Ishikawa (cell line): ENCODE results near the gene GTF2IRD1.

ENCODE experiments used
- CEBPB ChIP-seq: IDR thresholded peaks from 2 replicates; pipeline ENCODE4 v1.6.1; 2012
- EP300 ChIP-seq: IDR thresholded peaks from 2 replicates; pipeline ENCODE4 v1.6.1; 2012; ENCODE audit warnings: borderline replicate concordance
- FOXM1 ChIP-seq: IDR thresholded peaks from 2 replicates; pipeline ENCODE4 v1.6.1; 2012; ENCODE audit warnings: low read depth, borderline replicate concordance
- RAD21 ChIP-seq: IDR thresholded peaks from 2 replicates; pipeline ENCODE4 v1.6.1; 2012; ENCODE audit warnings: low read depth
- TAF1 ChIP-seq: IDR thresholded peaks from 2 replicates; pipeline ENCODE4 v1.6.1; 2012; ENCODE audit warnings: low read depth, mild to moderate bottlenecking
- TEAD4 ChIP-seq: IDR thresholded peaks from 2 replicates; pipeline ENCODE4 v1.6.1; 2012
- TF ChIP-seq, protein P1 (sequence below): IDR thresholded peaks from 2 replicates; pipeline ENCODE4 v1.6.1; 2012; ENCODE audit warnings: low read depth, mild to moderate bottlenecking
- TF ChIP-seq, protein P2 (sequence below): IDR thresholded peaks from 2 replicates; pipeline ENCODE4 v1.6.1; 2012

DNA sequence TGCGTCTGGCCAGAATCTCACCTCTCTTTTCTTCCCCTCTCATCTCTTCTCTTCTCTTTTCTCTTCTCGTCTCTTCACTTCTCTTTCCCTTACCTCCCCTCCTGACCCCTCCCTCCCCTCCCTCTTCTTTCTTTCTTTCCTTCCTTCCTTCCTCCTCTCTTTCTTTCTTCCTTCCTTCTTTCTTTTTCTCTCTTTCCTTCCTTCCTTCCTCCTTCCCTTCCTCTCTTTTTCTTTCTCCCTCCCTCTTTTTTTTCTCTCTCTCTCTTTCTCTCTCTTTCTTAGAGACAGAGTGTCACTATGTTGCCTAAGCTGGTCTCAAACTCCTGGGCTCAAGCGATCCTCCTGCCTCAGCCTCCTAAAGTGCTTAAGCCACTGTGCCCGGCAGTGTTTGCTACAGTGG lies 4.6 kb upstream of the GTF2IRD1 start:
- TF ChIP-seq, protein P1, sequence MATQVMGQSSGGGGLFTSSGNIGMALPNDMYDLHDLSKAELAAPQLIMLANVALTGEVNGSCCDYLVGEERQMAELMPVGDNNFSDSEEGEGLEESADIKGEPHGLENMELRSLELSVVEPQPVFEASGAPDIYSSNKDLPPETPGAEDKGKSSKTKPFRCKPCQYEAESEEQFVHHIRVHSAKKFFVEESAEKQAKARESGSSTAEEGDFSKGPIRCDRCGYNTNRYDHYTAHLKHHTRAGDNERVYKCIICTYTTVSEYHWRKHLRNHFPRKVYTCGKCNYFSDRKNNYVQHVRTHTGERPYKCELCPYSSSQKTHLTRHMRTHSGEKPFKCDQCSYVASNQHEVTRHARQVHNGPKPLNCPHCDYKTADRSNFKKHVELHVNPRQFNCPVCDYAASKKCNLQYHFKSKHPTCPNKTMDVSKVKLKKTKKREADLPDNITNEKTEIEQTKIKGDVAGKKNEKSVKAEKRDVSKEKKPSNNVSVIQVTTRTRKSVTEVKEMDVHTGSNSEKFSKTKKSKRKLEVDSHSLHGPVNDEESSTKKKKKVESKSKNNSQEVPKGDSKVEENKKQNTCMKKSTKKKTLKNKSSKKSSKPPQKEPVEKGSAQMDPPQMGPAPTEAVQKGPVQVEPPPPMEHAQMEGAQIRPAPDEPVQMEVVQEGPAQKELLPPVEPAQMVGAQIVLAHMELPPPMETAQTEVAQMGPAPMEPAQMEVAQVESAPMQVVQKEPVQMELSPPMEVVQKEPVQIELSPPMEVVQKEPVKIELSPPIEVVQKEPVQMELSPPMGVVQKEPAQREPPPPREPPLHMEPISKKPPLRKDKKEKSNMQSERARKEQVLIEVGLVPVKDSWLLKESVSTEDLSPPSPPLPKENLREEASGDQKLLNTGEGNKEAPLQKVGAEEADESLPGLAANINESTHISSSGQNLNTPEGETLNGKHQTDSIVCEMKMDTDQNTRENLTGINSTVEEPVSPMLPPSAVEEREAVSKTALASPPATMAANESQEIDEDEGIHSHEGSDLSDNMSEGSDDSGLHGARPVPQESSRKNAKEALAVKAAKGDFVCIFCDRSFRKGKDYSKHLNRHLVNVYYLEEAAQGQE, result no peak
- TF ChIP-seq EP300 (no peak), TAF1 (no peak), TEAD4 (no peak), RAD21 (no peak), FOXM1 (no peak), CEBPB (no peak)
- TF ChIP-seq, protein P2, sequence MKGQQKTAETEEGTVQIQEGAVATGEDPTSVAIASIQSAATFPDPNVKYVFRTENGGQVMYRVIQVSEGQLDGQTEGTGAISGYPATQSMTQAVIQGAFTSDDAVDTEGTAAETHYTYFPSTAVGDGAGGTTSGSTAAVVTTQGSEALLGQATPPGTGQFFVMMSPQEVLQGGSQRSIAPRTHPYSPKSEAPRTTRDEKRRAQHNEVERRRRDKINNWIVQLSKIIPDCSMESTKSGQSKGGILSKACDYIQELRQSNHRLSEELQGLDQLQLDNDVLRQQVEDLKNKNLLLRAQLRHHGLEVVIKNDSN, result no peak
